GM10266 (cell line): ENCODE measurements around the gene ABCC3.

ENCODE experiments used
- DNase-seq: peaks from one replicate; pipeline ENCODE4 v3.0.0; 2012; ENCODE audit errors: extremely low spot score
- CTCF ChIP-seq: IDR thresholded peaks from 2 replicates; pipeline ENCODE4 v1.5.1; 2012; ENCODE audit warnings: mild to moderate bottlenecking, low read depth; ENCODE audit not compliant: control insufficient read depth, insufficient read depth; ENCODE audit errors: missing control alignments

Gene ABCC3

DNA sequence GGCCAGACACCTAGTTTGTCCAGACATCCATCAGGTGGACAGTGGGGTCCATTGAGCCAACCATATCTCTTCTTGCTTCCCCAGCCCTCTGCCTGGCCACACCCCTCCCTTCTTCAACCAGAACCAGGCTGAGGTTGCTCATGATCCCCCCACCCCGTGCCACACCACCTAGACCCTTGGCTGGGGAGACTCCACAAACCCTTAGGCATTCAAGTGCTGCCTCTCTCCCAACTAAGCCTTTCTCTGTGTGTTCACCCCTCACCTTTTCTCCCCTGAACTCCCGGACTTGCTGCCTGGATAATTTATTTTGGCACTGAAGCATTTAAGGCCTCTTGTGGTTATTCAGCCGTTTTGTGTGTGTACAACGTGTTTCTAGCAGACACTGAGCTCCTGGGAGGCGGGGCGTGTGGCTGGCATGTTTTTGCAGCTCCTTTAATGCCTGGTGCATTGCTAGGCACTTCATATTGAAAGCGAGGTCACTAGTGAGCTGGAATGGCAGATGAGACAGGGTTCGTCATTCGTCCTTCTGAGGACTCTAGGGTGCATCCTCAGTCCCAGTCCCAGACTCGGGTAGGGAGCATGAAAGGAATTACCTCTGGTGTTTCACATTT lies 45.5 kb upstream of the ABCC3 start:
- DNase-seq, result no peak
- no peak for TF ChIP-seq CTCF

DNA sequence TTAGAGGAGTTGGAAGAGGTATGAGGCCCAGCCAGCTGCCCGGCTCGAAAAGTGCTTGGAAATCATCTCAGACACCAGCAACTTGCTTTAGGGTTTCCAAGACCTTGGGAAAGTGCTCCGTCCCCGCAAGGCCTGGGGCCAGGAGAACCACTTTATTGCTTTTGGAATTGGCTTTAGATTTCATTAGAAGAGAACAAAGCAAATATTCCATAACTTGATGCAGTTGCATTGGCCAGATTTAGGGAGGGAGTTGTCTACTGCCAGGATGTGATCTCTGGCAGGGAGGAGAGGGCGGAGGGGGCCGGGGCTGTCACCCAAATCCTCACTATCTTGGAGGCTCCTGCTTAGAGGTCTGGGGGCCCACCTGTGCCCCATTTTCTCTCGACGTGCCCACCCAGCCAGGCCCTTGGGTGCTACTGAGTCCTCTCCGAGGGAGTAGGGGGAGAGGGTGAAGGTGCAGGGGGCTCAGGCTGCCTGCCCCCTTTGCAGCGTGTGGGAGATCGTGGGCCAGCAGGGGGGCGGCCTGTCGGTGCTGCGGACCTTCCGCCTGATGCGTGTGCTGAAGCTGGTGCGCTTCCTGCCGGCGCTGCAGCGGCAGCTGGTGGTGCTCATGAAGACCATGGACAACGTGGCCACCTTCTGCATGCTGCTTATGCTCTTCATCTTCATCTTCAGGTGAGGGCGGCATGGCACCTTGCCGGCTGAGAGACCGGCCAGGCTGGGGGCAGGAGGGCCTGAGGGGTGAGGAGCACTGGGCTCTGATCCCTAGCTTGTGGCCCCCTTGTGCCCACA lies 43.5 kb upstream of the ABCC3 start:
- DNase-seq, result no peak
- no peak for TF ChIP-seq CTCF

DNA sequence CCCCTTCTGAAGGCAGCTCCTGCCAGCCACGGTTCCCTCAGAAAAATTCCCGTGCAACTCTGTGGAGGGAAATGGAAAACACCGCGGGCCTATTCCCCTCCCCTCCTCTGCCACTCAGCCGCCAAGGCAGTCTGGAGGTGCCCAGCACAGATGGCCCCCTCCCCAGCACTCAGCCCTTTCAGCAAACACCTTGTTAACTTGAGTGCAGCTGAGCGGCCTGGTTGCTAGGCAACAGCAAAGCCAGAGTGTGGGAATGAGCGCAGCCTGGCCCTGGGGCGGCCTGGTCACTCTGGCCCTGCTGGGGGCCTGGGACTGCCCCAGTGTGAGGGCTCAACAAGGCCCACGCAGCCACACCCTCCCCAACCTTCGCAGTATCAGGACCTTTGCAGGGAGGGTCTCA lies 41.4 kb upstream of the ABCC3 start:
- DNase-seq, result no peak
- no peak for TF ChIP-seq CTCF

DNA sequence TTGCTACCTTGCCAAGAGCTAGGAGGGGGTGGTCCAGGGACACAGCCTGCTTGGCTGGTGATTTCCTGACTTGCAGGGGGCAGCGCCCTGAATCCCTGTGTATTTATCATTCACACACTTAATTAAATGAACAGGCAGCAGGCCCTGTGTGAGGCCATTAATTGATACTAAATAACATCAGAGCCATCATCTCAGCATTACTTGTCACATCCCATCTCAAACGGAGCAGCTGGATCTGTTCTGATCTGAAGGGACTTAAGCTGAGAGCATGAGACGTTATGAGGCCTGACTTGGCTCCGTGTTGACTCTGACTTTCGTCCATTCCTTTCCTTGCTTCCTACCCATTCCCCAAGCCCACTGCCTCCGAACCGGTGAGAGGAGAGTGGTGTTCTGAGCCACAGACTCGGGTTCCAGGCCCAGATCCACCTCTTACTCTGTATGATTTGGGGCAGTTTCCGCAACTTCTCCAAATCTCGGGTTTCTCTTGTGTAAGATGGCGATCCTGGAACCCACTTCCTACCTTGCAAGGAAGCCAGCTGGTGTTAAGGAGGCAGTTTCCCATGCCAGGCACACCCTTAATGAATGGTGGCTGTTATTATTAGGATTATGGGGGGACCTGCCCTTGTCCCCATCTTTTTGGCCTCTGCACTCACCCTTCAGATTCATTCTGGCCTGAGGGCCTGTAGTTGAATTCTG lies 40.4 kb upstream of the ABCC3 start:
- TF ChIP-seq CTCF, result no peak
- DNase-seq, result no peak

DNA sequence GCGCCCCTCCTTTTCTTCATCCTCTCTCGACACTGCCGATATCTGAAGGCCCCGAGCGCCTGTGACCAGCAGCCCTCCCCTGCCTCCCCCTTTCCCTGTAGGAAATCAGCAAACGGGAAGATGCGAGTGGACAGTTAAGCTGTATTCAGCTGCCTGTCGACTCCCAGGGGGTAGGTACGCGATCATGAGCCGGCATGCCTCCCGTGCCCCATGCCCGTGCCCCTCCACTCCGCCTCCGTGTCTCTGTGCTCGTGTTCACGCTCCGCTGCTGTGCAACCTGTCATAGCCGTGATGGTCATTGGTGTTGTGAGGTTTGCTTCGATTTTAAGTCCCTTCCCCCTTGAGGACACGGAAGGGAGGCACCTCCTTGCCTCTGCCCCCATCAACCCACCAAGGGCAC lies 39.8 kb upstream of the ABCC3 start:
- TF ChIP-seq CTCF, result no peak
- no peak for DNase-seq

DNA sequence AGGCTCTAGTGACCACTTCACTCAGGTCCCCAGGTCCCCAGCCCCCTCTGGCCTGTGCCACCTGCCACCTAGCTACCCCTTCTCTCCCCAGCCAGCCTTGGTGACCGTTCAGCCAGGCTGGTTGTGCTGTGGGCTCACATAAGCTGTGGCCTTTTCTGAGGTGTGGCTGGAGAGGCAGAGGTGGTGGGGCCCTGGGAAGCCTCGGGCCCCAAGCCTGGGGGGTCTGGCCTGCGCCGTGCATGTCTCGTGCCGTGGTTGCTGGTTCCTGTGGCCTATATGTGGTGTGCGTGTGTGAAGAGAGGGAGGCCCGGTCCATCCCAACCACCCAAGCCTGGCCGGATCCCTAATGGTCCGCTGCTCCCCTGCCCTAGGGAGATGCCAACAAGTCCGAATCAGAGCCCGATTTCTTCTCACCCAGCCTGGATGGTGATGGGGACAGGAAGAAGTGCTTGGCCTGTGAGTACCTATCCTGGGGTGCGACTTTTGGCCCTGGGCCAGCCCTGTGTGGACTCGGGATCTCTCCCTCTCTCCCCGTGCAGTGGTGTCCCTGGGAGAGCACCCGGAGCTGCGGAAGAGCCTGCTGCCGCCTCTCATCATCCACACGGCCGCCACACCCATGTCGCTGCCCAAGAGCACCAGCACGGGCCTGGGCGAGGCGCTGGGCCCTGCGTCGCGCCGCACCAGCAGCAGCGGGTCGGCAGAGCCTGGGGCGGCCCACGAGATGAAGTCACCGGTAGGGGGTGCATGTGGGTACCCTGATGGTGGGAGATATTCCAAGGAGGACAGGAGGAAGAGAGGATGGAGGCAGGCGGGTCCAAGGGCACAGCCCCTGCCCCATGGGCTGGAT lies 38.3 kb upstream of the ABCC3 start:
- TF ChIP-seq CTCF, result peak; percentile 12
- DNase-seq, result no peak
